GM23248 (cell line): ENCODE data around the gene EML6. TPM values are rescaled to one million over a fixed set of nuclear protein-coding genes. Genes with fewer than 3 reads are reported as not detected.
"Not testable (repeated sequence)": the region's sequence is repeated elsewhere in the genome, so short reads cannot be mapped to it uniquely, and the experiment has no call there.

Experiments used
- DNase-seq: peaks from one replicate; pipeline ENCODE4 v3.0.0-alpha.2; 2015
- H2AFZ ChIP-seq: fragments of 200-600 bp; sonication (generic); 2 replicates; pipeline ENCODE4 v1.6.1; 2016; ENCODE audit warnings: antibody characterized with exemption
- H3F3A ChIP-seq: fragments of 200-600 bp; sonication (generic); 2 replicates; pipeline ENCODE4 v1.6.1; 2016; ENCODE audit warnings: mild to moderate bottlenecking, antibody characterized with exemption, mixed run types; ENCODE audit not compliant: insufficient read depth
- H3K27ac ChIP-seq: fragments of 200-600 bp; sonication (generic); 2 replicates; pipeline ENCODE4 v1.5.1; 2016; ENCODE audit warnings: mild to moderate bottlenecking
- H3K27me3 ChIP-seq: fragments of 200-600 bp; sonication (generic); replicated peaks from 2 replicates; pipeline ENCODE4 v1.6.1; 2016; ENCODE audit warnings: mild to moderate bottlenecking; ENCODE audit not compliant: insufficient read depth
- H3K36me3 ChIP-seq: fragments of 200-600 bp; sonication (generic); 2 replicates; pipeline ENCODE4 v1.6.1; 2016; ENCODE audit warnings: low read depth, mild to moderate bottlenecking
- H3K4me1 ChIP-seq: fragments of 200-600 bp; sonication (generic); 2 replicates; pipeline ENCODE4 v1.6.1; 2016; ENCODE audit warnings: mild to moderate bottlenecking; ENCODE audit not compliant: insufficient read depth
- H3K4me2 ChIP-seq: fragments of 200-600 bp; sonication (generic); one replicate; pipeline ENCODE4 v1.6.1; 2016; ENCODE audit warnings: mild to moderate bottlenecking; ENCODE audit not compliant: unreplicated experiment
- H3K4me3 ChIP-seq: fragments of 200-600 bp; sonication (generic); 2 replicates; pipeline ENCODE4 v1.5.1; 2016; ENCODE audit warnings: mild to moderate bottlenecking
- H3K79me2 ChIP-seq: fragments of 200-600 bp; sonication (generic); 2 replicates; pipeline ENCODE4 v1.6.1; 2016; ENCODE audit warnings: mild to moderate bottlenecking; ENCODE audit not compliant: insufficient read depth
- H3K9ac ChIP-seq: fragments of 200-600 bp; sonication (generic); 2 replicates; pipeline ENCODE4 v1.6.1; 2016; ENCODE audit warnings: mild to moderate bottlenecking
- H3K9me2 ChIP-seq: fragments of 200-600 bp; sonication (generic); 2 replicates; pipeline ENCODE4 v1.6.1; 2016; ENCODE audit warnings: mixed run types, mild to moderate bottlenecking, moderate library complexity; ENCODE audit not compliant: insufficient read depth
- H3K9me3 ChIP-seq: fragments of 200-600 bp; sonication (generic); one replicate; pipeline ENCODE4 v1.6.1; 2017; ENCODE audit warnings: low read depth
- H4K20me1 ChIP-seq: fragments of 200-600 bp; sonication (generic); 2 replicates; pipeline ENCODE4 v1.6.0; 2016; ENCODE audit not compliant: insufficient read depth
- EZH2 ChIP-seq: fragments of 200-600 bp; sonication (generic); IDR thresholded peaks from 2 replicates; pipeline ENCODE4 v1.6.1; 2018; ENCODE audit warnings: antibody characterized with exemption, mild to moderate bottlenecking; ENCODE audit not compliant: insufficient read depth, poor library complexity, severe bottlenecking
- EZH2phosphoT487 ChIP-seq: fragments of 200-600 bp; sonication (generic); IDR thresholded peaks from 2 replicates; pipeline ENCODE4 v1.6.1; 2018; ENCODE audit warnings: antibody characterized with exemption, moderate library complexity, mild to moderate bottlenecking, low read depth; ENCODE audit not compliant: insufficient read depth
- WGBS, 2 experiments: methylation state at CpG; one replicate each; pipeline ENCODE4 v1.1.6; 2015 to 2017; ENCODE audit warnings: low lambda C conversion rate in 2 of 2, low coverage in 1 of 2; ENCODE audit errors: missing lambda C conversion rate in 2 of 2; 5-methylcytosine and 5-hydroxymethylcytosine counted together
- in situ Hi-C: fragments of 300-500 bp; cut with MboI; formaldehyde crosslinking; loops from 2 replicates; pipeline ENCODE4 v1.15.0; 2020
- polyA plus RNA-seq: library from polyadenylated mRNA; unstranded; fragments of >200 nt; fragmentation: Nextera tagmentation; extraction: Ambion mirVana; gene quantifications from 2 replicates; pipeline ENCODE4 v1.2.1, GENCODE V29; 2016
- total RNA-seq: library from RNA; depleted of rRNA; stranded (reverse); fragments of >200 nt; shearing (Covaris generic); gene quantifications from 2 replicates; pipeline ENCODE4 v1.2.3, GENCODE V29; 2014

Gene EML6
- total and polyA plus RNA-seq, 2 experiments from 2014 or later: 0.54 to 0.76 TPM

DNA sequence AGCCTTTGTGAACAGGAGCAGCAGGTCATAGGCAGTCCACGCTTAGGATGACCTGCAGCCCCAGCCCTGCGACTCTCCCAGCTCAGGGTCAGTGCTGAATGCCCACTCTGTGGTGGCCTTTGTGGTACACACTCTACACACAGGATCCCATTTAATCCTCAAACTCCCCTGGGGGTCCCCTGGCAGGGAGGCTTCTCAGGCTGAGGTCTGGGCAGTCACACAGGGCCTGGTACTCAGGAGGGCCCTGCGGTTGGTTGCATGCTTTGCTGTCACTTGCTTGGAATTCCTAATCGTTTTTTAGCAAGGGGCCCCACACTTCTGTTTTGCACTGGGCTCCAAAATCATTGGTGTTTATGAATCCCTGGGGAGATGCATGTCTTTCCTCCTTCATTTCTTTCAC is 113.0 kb downstream of the EML6 start:
- peak; percentile 28 for DNase-seq
- Histone ChIP-seq H3K36me3 (no peaks in the 10 kb centered on the region), H3K9ac (no peak overlapping the region), H3K27me3 (no peaks in the 10 kb centered on the region), H3F3A (0 out of 2 replicates have a peak, but pooled peaks cover 3% of the 10 kb centered on the region), H3K9me3 (no peaks in the 10 kb centered on the region), H3K4me2 (no peak overlapping the region), H3K4me1 (no peaks in the 10 kb centered on the region), H4K20me1 (no peaks in the 10 kb centered on the region), H2AFZ (no peak overlapping the region), H3K79me2 (no peaks in the 10 kb centered on the region), H3K4me3 (no peak overlapping the region), H3K9me2 (no peaks in the 10 kb centered on the region), H3K27ac (no peak overlapping the region)
- WGBS, 2 experiments: 64 to 67% methylated on average over 4 of the region's 4 CpGs
- in situ Hi-C loops: no loop called here
- no peak for TF ChIP-seq EZH2
- TF ChIP-seq EZH2phosphoT487: no peak

DNA sequence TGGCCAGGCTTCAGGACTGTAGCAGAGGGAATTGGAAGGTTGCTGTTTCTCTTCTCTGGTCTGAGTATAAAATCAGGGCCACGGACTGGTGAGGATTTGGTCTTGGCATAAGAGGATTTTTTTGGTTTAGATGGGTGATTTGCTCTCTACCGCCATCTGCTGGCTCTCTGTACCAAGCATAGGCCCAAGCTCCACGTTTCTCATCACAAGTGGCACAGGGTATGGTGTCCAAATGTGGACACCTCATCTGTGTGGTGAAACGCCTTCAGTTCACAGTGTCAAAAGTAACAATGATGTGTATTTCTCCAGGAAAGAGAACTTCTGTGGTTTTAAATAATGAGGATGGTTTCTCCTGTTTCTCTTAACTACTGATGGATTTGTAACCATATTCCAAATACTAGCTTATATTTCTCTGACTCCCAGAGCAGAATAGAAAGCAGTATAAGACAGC is 115.1 kb downstream of the EML6 start:
- no peaks in the 10 kb centered on the region for H3K9me3 ChIP-seq
- no peak overlapping the region for H3K27ac ChIP-seq
- no peaks in the 10 kb centered on the region for H3K9me2 ChIP-seq
- in situ Hi-C loops: no loop called here
- H3F3A ChIP-seq: 0 out of 2 replicates have a peak, but pooled peaks cover 3% of the 10 kb centered on the region
- H3K4me2 ChIP-seq: no peak overlapping the region
- H3K4me3 ChIP-seq: no peak overlapping the region
- H3K27me3 ChIP-seq: no peaks in the 10 kb centered on the region
- TF ChIP-seq EZH2 (no peak), EZH2phosphoT487 (no peak)
- H3K36me3 ChIP-seq: no peaks in the 10 kb centered on the region
- no peak overlapping the region for H3K9ac ChIP-seq
- DNase-seq: peak; percentile 81
- H3K79me2 ChIP-seq: no peaks in the 10 kb centered on the region
- H3K4me1 ChIP-seq: no peaks in the 10 kb centered on the region
- H4K20me1 ChIP-seq: no peaks in the 10 kb centered on the region
- H2AFZ ChIP-seq: peak overlapping the region; percentile 66
- WGBS, 2 experiments: 1% methylated on average over 4 of the region's 4 CpGs

DNA sequence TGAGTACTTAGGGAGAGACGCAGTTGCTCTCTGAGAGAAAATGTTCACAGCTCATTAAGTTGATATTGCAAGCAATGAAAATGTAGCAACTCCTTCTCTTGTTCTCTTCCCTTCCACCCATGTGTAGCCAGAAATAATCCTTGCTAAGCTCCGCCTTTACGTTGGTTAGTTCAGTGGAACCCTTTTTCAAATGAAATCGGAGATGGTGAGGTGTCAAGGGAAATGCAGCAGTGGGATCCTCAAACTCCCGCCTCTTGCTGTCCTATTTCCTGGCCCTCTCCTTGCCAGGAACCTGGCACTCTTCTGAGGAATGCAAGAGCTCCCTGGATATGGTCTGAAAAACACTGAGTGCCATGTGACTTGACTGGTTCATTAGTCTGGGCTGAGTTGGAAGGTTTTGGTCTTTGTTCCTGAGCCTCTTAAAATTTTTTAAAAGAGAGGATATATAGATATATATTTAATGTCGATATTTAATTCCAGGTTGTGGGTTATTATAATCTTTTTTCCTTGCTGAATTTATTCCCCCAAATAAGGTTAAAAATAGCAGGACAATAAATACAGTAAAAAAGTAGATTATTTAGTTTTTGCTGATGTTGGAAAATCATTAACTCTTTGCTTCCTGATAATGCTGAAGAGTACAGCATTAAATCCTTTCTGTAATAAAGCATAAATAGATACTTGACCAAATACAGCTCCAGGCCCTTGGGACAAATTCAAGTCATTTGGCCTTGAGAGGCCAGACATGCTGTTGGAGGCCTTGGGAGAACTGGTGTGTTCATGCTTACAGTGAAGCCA is 116.2 kb downstream of the EML6 start:
- Histone ChIP-seq H3K27ac (no peak overlapping the region), H4K20me1 (no peaks in the 10 kb centered on the region), H3F3A (0 out of 2 replicates have a peak, but pooled peaks cover 3% of the 10 kb centered on the region), H3K9me2 (no peaks in the 10 kb centered on the region), H3K4me2 (no peak overlapping the region), H3K79me2 (no peaks in the 10 kb centered on the region), H3K4me1 (no peaks in the 10 kb centered on the region), H3K36me3 (no peaks in the 10 kb centered on the region), H2AFZ (no peak overlapping the region; the same call in 1 of the 2 replicates), H3K9me3 (no peaks in the 10 kb centered on the region), H3K27me3 (no peaks in the 10 kb centered on the region), H3K4me3 (no peak overlapping the region), H3K9ac (no peak overlapping the region)
- DNase-seq: no peak
- TF ChIP-seq EZH2phosphoT487 (no peak), EZH2 (no peak)
- 66 to 71% methylated on average over 6 of the region's 6 CpGs for WGBS, 2 experiments
- in situ Hi-C loops: no loop called here

DNA sequence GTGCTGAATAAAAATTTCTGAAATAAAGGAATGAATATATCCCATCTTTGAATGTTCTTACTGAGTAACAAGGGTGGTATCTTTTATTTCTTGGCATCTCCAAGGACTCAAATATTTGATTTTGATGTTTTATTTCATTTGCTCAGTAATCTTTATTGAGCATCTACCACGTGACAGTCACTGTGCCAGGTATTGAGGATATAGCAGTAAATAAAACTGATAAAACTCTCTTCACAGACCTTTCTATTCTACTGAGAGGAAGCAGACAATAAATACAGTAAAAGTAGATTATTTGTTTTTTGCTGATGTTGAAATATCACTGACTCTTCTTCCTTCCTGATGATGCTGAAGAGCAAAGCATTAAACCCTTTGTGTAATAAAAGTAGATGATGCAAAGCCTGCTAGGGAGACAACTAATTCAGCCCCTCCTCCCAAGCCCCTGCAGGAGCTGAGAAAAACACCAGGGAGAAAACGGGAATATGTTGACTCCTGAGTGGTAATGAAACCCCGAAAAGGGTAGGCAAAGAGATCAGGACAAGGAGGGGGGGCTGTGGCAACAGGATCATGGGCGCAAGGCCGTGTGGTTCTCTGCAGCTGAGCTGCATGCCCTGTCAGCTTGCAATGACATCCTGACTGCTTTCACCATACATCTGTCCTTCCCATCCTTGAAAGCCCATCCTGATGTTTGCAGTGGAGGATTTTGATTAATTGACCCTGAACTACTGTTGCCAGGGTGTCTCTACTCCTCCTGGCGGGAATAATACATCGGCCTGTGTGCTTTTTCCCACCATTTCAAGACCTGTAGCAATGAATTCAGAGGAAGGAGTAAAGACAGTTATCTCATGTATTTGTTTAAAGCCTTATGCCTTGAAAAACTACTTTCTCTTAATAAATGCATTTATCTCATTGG is 117.4 kb downstream of the EML6 start:
- Histone ChIP-seq H3K9ac (no peak overlapping the region), H4K20me1 (no peaks in the 10 kb centered on the region), H3F3A (0 out of 2 replicates have a peak, but pooled peaks cover 3% of the 10 kb centered on the region), H3K4me1 (no peaks in the 10 kb centered on the region), H2AFZ (no peak overlapping the region), H3K9me2 (no peaks in the 10 kb centered on the region), H3K4me2 (no peak overlapping the region), H3K27me3 (no peaks in the 10 kb centered on the region), H3K9me3 (no peaks in the 10 kb centered on the region), H3K4me3 (no peak overlapping the region), H3K79me2 (no peaks in the 10 kb centered on the region), H3K27ac (no peak overlapping the region), H3K36me3 (no peaks in the 10 kb centered on the region)
- in situ Hi-C loops: no loop called here
- no peak for DNase-seq
- WGBS, 2 experiments: 84 to 88% methylated on average over 7 of the region's 7 CpGs
- TF ChIP-seq EZH2phosphoT487: no peak
- TF ChIP-seq EZH2: no peak

DNA sequence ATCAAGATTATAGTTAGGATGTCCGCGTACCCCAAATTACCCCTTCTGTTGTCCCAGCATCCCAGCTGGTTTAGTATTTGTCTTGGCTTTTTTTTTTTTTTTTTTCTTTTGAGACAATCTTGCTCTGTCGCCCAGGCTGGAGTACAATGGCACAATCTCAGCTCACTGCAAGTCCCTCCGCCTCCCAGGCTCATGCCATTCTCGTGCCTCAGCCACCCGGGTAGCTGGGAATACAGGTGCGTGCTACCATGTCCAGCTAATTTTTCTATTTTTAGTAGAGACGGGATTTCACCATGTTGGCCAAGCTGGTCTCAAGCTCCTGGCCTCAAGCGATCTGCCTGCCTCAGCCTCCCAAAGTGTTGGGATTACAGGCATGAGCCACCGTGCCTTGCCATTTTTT is 118.0 kb downstream of the EML6 start:
- H3K4me3 ChIP-seq, H3K27ac ChIP-seq, H3K4me2 ChIP-seq, H4K20me1 ChIP-seq, H2AFZ ChIP-seq, in situ Hi-C loops, DNase-seq, H3K27me3 ChIP-seq, H3K79me2 ChIP-seq, H3K9me2 ChIP-seq, H3K4me1 ChIP-seq, H3K9ac ChIP-seq, H3K9me3 ChIP-seq, H3F3A ChIP-seq, H3K36me3 ChIP-seq: not testable (repeated sequence)
- 96% methylated on average over 10 of the region's 10 CpGs for WGBS, 2 experiments
